ENCODE results near the gene OSM.

GRCh38 chr22:30306627-30307011, 40.0 kb upstream of the OSM start:
- TF ChIP-seq, protein P1, sequence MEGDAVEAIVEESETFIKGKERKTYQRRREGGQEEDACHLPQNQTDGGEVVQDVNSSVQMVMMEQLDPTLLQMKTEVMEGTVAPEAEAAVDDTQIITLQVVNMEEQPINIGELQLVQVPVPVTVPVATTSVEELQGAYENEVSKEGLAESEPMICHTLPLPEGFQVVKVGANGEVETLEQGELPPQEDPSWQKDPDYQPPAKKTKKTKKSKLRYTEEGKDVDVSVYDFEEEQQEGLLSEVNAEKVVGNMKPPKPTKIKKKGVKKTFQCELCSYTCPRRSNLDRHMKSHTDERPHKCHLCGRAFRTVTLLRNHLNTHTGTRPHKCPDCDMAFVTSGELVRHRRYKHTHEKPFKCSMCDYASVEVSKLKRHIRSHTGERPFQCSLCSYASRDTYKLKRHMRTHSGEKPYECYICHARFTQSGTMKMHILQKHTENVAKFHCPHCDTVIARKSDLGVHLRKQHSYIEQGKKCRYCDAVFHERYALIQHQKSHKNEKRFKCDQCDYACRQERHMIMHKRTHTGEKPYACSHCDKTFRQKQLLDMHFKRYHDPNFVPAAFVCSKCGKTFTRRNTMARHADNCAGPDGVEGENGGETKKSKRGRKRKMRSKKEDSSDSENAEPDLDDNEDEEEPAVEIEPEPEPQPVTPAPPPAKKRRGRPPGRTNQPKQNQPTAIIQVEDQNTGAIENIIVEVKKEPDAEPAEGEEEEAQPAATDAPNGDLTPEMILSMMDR (conservative IDR thresholded peaks at IDR 0.05; ENCODE audit: low read depth in 2 of 2) = no peak
- TF ChIP-seq EZH2 (IDR thresholded peaks at IDR 0.05; ENCODE audit: low read depth, unreplicated experiment) = no peak
- TF ChIP-seq REST (IDR thresholded peaks at IDR 0.05; ENCODE audit: unreplicated experiment) = no peak
- TF ChIP-seq EZH2phosphoT487 (IDR thresholded peaks at IDR 0.05; ENCODE audit: unreplicated experiment) = no peak
- no peak for TF ChIP-seq CREB1 (CRISPR knock-in tag; IDR thresholded peaks at IDR 0.05; ENCODE audit: low read depth)
- no peak for TF ChIP-seq POLR2AphosphoS5 (IDR thresholded peaks at IDR 0.05; ENCODE audit: low read depth)
- no peak for TF ChIP-seq NANOG (IDR thresholded peaks at IDR 0.05; ENCODE audit: borderline replicate concordance)
- TF ChIP-seq, protein P2, sequence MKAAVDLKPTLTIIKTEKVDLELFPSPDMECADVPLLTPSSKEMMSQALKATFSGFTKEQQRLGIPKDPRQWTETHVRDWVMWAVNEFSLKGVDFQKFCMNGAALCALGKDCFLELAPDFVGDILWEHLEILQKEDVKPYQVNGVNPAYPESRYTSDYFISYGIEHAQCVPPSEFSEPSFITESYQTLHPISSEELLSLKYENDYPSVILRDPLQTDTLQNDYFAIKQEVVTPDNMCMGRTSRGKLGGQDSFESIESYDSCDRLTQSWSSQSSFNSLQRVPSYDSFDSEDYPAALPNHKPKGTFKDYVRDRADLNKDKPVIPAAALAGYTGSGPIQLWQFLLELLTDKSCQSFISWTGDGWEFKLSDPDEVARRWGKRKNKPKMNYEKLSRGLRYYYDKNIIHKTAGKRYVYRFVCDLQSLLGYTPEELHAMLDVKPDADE (IDR thresholded peaks at IDR 0.05) = no peak
- TF ChIP-seq JUNB (IDR thresholded peaks at IDR 0.05; ENCODE audit: unreplicated experiment) = no peak

Measured in GM23338 (cell line).